ENCODE data around the gene DNAJB6. TPM values are rescaled to one million over a fixed set of nuclear protein-coding genes. Genes with fewer than 3 reads are reported as not detected.

Gene DNAJB6
- total and polyA plus RNA-seq, 2 donors (not counting 3 experiments of a cell fraction or from before 2014, with no cell fraction given), result 69.6 to 135 TPM

DNA sequence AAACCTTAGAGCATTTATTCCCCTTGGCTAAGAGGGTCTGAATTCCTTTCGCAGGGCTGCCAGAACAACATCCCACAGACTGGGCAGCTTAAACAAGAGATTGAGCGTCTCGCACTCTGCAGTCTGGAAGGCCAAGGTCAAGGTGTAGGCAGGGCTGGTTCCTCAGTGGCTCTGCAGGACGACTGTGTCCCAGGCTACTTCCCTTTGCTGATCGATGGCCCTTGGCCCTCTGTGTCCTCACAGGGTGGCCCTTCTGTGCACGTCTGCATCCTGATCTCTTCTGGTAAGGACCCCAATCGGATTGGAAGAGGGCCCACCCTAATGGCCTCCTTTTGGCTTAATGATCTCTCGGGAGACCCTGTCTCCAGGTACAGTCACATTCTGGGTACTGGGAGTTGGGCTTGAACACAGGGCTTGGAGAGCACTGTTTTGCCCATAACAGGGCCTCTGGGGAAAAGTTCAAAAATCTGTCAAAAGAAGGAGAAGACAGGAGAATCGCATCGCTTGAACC lies 35.1 kb upstream of the DNAJB6 start:
- no peak for DNase-seq (ENCODE audit: low read depth, low spot score)
- dilution Hi-C loops (cut with MboI; ENCODE audit: extremely low pct_ligation_motif_present, low sequenced_read_pairs), result no loop called here
- Histone ChIP-seq H3K27me3 (ENCODE audit: control insufficient read depth in 2 of 2, insufficient read depth in 2 of 2, low read length in 2 of 2) (no peaks in the 10 kb centered on the region), H3K9me3 (replicated peaks; ENCODE audit: control insufficient read depth, insufficient read depth, low read length) (no peaks in the 10 kb centered on the region), H3K4me3 (replicated peaks in 1 of 3; ENCODE audit: insufficient read depth in 1 of 3, low read depth in 1 of 3, low read length in 3 of 3) (no peak overlapping the region), H3K79me2 (ENCODE audit: control insufficient read depth, insufficient read depth, low read length) (no peaks in the 10 kb centered on the region), H3K9ac (replicated peaks; ENCODE audit: extremely low read depth, insufficient read depth, low read length) (no peak overlapping the region), H4K20me1 (replicated peaks; ENCODE audit: control insufficient read depth, extremely low read depth, insufficient read depth, low read length) (no peaks in the 10 kb centered on the region), H3K4me1 (ENCODE audit: control insufficient read depth, extremely low read depth, insufficient read depth, low read length) (peaks cover 4% of the 10 kb centered on the region), H3K4me2 (ENCODE audit: insufficient read depth, low read length) (no peak overlapping the region), H2AFZ (ENCODE audit: low read depth, low read length) (no peak overlapping the region), H3K9me1 (replicated peaks; ENCODE audit: control insufficient read depth, extremely low read depth, insufficient read depth, low read length) (no peaks in the 10 kb centered on the region), H3K27ac (ENCODE audit: insufficient read depth, low read depth, low read length) (no peak overlapping the region), H3K36me3 (ENCODE audit: control insufficient read depth in 2 of 2, extremely low read depth in 1 of 2, insufficient read depth in 2 of 2, low read length in 2 of 2) (no peaks in the 10 kb centered on the region)
- intact Hi-C loops (cut with micrococcal nuclease), result no loop called here
- CTCF ChIA-PET, result no interaction called here
- no peak for FAIRE-seq
- TF ChIP-seq POLR2AphosphoS5 (IDR thresholded peaks at IDR 0.05; ENCODE audit: insufficient read depth, low read depth, low read length), result no peak
- TF ChIP-seq MAX (IDR thresholded peaks at IDR 0.05; ENCODE audit: insufficient read depth, insufficient read length), result no peak
- TF ChIP-seq, protein P1, sequence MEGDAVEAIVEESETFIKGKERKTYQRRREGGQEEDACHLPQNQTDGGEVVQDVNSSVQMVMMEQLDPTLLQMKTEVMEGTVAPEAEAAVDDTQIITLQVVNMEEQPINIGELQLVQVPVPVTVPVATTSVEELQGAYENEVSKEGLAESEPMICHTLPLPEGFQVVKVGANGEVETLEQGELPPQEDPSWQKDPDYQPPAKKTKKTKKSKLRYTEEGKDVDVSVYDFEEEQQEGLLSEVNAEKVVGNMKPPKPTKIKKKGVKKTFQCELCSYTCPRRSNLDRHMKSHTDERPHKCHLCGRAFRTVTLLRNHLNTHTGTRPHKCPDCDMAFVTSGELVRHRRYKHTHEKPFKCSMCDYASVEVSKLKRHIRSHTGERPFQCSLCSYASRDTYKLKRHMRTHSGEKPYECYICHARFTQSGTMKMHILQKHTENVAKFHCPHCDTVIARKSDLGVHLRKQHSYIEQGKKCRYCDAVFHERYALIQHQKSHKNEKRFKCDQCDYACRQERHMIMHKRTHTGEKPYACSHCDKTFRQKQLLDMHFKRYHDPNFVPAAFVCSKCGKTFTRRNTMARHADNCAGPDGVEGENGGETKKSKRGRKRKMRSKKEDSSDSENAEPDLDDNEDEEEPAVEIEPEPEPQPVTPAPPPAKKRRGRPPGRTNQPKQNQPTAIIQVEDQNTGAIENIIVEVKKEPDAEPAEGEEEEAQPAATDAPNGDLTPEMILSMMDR (IDR thresholded peaks at IDR 0.05; ENCODE audit: extremely low read depth in 1 of 2, insufficient read depth in 1 of 2, low read depth in 1 of 2, low read length in 2 of 2), result no peak
- TF ChIP-seq FOS (IDR thresholded peaks at IDR 0.05; ENCODE audit: borderline replicate concordance, insufficient read depth, low read length), result no peak
- no peak for TF ChIP-seq MYC (IDR thresholded peaks at IDR 0.05; ENCODE audit: low read depth, low read length)
- no peak for TF ChIP-seq EZH2 (IDR thresholded peaks at IDR 0.05; ENCODE audit: borderline replicate concordance, low read depth, low read length, severe bottlenecking)
- no peak for TF ChIP-seq GATA2 (IDR thresholded peaks at IDR 0.05; ENCODE audit: insufficient read depth, insufficient read length, low read depth, low read length)
- TF ChIP-seq JUN (IDR thresholded peaks at IDR 0.05; ENCODE audit: borderline replicate concordance, insufficient read depth, insufficient read length, low read depth), result no peak
- TF ChIP-seq POLR2A (IDR thresholded peaks at IDR 0.05; ENCODE audit: low read depth, low read length), result no peak
- POLR2A ChIA-PET, result no interaction called here
- BruUV-seq (replicated peaks), result no TSS peak
